CD4-positive, alpha-beta T cell treated with Interleukin-10 for 1 hour (primary cell): ENCODE data around the gene WDCP.
A peak's percentile ranks its signal among the peaks of the same experiment; 100 is the strongest.
"Not testable (repeated sequence)": the region's sequence is repeated elsewhere in the genome, so short reads cannot be mapped to it uniquely, and the experiment has no call there.

Source experiments
- DNase-seq: peaks from one replicate; pipeline ENCODE4 v3.0.0-alpha.2; 2020

WDCP gene

DNA sequence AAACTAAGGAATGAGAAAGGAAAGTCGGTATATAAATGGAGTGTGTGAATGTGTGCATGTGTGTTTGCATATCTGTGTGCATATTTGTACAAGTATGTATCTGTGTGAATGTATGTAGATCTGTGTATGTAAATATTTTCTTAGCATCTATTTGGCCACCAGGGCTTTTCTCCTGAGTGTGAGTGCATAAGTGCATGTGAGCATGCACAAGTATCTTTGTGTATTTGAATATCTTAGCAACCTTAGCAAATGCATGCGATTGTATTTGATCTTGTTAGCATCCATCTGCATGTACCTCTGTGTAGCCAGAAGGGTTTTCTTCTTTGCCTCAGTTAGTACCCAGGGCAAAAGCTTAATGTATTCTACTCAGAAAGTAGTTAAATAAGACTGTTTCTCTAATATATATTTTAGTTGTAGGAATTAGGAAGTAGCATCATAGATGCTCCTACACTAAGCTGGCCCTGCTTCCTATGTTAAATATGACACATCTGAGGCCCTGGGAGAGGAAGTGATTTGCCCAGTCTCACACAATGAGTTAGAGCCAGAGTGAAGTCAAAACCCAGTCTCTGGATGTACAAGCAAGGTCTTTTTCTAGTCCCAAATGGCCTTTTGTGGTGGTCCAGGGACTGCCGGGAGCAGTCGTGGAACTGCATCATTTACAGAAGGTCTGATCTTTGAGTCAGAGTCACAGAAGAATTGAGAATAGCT lies 11.5 kb upstream of the WDCP start:
- no peak for DNase-seq

GRCh38 chr2:24055750-24056149 lies 8.6 kb upstream of the WDCP start:
- DNase-seq: no peak

DNA sequence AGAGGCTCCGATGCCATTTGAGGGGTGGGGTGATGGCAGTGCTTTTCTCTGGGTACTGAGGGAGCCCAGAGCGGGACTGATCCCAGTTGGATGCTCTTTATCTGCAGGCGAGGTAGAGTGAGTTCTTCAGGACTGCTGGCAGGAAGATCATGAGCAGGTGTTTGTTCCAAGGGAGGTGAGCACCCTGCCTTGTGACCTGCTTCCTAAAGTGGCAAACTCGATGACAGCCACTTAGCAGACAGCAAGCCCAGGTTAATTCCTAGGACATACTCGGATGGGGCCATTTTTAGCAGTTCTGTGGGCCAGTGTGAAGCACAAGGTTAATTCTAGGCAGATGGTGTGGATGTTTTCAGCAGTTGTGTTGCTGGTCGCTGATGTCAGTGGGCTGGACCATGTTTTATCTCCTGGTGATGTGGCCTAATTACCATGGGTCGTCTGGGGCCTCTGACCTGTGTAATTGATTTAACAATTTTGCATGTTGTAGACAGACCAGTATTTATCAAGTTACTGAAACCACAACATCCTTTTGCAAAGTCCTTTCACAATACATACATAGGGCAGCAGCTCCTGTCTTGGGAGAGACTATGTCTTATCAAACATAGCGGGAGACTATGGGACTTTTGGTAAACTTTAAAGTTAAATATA lies 7.3 kb upstream of the WDCP start:
- no peak for DNase-seq

- DNase-seq: no peak
Observed at GRCh38 chr2:24052951-24053350, 5.8 kb upstream of the WDCP start.

DNA sequence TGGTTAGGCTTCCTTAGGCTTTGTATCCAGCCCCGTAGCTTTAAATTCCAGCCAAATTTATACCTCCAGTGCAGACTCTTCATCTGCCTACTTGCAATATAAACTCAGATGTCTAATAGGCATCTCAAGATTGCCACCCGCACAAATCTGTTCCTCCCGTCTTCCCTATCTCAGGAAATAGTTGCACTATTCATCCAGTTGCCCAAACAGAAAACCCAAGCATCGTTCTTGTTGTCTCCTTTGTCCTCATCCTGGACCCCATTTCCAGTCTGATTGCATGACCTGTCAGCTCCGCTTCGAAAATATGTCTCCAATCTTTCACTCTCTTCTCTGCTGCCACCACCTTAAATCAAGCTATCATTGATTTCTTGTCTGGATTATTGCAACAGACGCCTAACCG lies 4.6 kb upstream of the WDCP start:
- no peak for DNase-seq

GRCh38 chr2:24050041-24050979 lies 3.1 kb upstream of the WDCP start:
- DNase-seq: no peak

- DNase-seq: peak; percentile 68
Observed at GRCh38 chr2:24049485-24050021, 2.4 kb upstream of the WDCP start, which contains the start of gene FKBP1B. TSS of gene FKBP1B (plus strand) at chr2:24049741. CDS start at chr2:24049850, 109 bp downstream.

DNA sequence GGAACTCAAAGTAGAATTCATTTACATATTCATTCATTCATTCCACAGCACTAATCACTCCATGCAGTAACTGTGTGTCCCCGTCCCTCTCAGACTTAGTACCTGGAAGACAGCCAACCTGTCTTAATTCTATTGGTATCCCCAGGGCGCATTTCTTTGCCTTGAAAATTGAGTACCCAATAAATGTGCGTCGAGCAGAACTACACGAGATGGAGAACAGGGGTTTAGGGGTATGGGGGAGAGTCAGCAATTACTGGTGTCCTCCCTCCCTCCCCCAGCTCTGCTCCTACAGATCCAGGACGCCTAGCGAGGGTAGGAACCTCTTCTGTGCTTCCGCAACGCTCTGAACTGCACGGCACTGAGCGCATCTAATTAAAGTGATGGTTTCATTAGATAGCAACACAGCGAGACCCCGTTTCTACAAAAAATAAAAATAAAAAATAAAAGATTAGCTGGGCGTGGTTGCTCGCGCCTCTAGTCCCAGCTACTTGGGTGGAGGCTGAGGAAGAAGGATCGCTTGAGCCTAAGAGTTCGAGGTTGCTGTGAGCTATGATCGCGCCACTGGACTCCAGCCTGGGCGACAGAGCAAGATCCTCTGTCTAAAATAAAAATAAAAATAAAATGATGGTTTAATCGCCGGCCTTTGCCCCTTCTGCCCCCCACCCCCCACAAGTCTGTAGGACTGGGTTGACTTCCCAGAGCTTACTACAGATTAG lies 1.7 kb upstream of the WDCP start:
- no peak for DNase-seq

- no peak for DNase-seq
Observed at GRCh38 chr2:24047703-24048033, 477 bp upstream of the WDCP start.

GRCh38 chr2:24046599-24046929 lies 627 bp downstream of the WDCP start:
- no peak for DNase-seq

- DNase-seq: no peak
Observed at GRCh38 chr2:24045511-24046508, 1.4 kb downstream of the WDCP start.

- not testable (repeated sequence) for DNase-seq
Observed at GRCh38 chr2:24043133-24043532, 4.1 kb downstream of the WDCP start.

DNA sequence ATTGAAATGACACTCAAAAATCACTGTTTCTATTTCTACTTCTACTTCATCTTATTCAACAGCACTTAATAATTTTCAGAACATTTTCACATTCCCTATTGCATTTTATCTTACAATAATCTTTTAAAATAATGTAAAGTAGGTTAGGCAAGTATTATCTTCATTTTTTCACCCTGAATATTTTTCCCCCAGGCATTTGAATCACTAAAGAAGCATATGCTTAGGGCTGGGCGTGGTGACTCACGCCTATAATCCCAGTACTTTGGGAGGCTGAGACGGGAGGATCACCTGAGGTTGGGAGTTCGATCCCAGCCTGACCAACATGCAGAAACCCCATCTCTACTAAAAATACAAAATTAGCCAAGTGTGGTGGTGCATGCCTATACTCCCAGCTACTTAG lies 6.7 kb downstream of the WDCP start:
- DNase-seq: no peak

DNA sequence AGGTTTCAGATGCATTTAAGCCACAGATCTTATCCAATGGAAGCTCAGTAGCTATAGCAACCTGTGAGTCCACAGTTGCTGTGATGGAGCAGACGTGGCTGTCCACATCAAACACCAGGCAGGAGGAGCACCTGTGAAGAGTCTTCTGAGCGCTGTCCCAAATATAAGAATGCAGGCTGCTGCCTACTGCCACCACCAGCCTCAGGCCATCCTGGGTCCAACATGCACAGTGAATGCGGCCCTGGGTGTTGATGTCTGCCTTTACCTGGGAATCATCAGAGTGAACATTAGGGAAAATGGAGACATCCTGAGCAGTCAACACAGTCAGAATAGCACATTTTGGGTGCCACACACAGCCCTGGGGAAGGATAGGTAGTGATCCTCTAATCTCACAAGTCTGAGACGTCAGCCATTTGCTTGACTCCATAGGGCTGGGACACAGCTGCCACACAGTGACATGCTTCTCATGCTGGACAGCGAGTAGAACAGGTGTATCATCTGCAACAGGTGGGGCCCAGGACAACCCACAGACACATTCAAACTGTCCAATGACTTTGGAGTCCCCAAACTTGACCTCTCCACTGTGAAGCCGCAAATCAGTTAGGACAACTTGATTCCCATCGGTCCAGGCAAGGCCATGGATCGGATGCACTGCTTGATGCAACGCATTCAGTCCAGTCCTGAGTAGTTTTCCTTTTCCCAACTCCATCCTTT lies 8.2 kb downstream of the WDCP start:
- DNase-seq: no peak

DNA sequence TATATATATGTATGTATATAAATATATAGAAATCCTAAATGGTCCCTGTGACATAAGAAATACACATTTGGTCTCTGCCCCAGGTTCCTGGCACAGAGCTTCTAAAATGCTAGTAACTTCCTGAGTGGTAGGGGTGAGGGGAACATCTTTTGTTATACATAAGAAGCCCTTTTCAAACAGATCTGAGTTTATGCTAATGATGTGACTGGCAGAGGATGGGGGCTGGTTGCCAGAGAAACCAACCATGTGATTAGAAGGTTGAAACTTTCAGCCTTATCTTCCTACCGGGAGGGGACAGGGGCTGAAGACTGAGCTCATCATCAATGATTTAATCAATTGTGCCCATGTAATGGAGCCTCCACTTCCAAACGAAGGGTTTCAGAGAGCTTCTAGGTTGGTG lies 21.0 kb downstream of the WDCP start:
- DNase-seq: no peak

GRCh38 chr2:24024996-24025663 lies 22.1 kb downstream of the WDCP start:
- no peak for DNase-seq

- DNase-seq: no peak
Observed at GRCh38 chr2:24024018-24024417, 23.2 kb downstream of the WDCP start.

GRCh38 chr2:24022975-24023575 lies 24.1 kb downstream of the WDCP start:
- DNase-seq: no peak

GRCh38 chr2:24022324-24022974 lies 24.7 kb downstream of the WDCP start:
- no peak for DNase-seq
